ENCODE results near the gene AKR1A1. TPM values are rescaled to one million over a fixed set of nuclear protein-coding genes. Genes with fewer than 3 reads are reported as not detected.

The AKR1A1 gene
- polyA plus RNA-seq, 3 donors, result 219 to 245 (median 219) TPM

DNA sequence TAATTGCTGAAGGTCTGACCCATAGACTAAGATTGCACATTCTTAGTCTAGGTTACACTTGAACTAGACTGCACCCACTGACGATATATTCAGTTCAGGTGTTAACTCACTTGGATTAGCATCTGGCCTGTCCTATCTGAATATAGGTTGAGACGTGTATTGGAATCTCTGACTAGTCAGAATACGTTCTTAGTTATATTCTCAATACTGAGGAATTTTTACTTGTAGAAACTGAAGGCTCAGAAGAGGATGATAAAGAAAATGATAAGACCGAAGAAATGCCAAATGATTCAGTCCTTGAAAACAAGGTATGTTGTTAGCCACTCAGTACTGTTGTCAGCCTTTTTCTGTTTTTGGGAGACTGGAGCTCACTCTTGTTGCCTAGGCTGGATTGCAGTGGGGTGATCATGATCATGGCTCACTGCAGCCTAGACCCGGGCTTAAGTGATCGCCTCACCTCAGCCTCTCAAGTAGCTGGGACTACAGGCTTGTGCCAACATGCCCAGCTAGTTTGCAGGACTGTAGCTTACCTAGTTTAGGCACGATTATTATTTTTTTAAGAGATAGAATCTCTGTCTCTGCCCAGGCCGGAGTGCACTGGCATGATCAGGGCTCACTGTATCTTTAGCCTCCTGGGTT is 62.4 kb downstream of the AKR1A1 start:
- H3K4me2 ChIP-seq (replicated peaks; ENCODE audit: extremely low read depth, low read length, poor library complexity, severe bottlenecking), result no peak overlapping the region
- peaks cover 43 to 66% of the 10 kb centered on the region in 2 donors for H3K36me3 Mint-ChIP-seq

GRCh38 chr1:45615885-45616284 is 65.3 kb downstream of the AKR1A1 start:
- Histone ChIP-seq H3K27ac (ENCODE audit: low read depth in 1 of 2, low read length in 2 of 2) (no peak overlapping the region), H3K4me1 (ENCODE audit: control insufficient read depth in 1 of 2, insufficient read depth in 2 of 2, low read length in 2 of 2) (no peaks in the 10 kb centered on the region), H3K79me2 (ENCODE audit: insufficient read depth, low read length) (peaks cover 4% of the 10 kb centered on the region), H3K4me2 (replicated peaks; ENCODE audit: extremely low read depth, low read length, poor library complexity, severe bottlenecking) (no peak overlapping the region), H3K4me3 (replicated peaks in 1 of 3; ENCODE audit: low read depth in 2 of 3, low read length in 3 of 3) (no peak overlapping the region), H2AFZ (ENCODE audit: insufficient read depth, low read depth, low read length, poor library complexity, severe bottlenecking) (no peak overlapping the region), H3K36me3 (replicated peaks in 1 of 2; ENCODE audit: control insufficient read depth in 1 of 2, insufficient read depth in 2 of 2, low read length in 2 of 2) (peaks cover 69 to 90% of the 10 kb centered on the region in 2 donors), H3K27me3 (ENCODE audit: control insufficient read depth in 2 of 2, insufficient read depth in 2 of 2, low read length in 2 of 2) (no peaks in the 10 kb centered on the region), H3K9me3 (replicated peaks in 1 of 2; ENCODE audit: control insufficient read depth in 1 of 2, insufficient read depth in 1 of 2, low read length in 2 of 2) (no peaks in the 10 kb centered on the region), H4K20me1 (ENCODE audit: insufficient read depth, low read length) (peaks cover 2% of the 10 kb centered on the region), H3K9ac (ENCODE audit: insufficient read depth, low read length, poor library complexity, severe bottlenecking) (no peak overlapping the region)
- H3K9me3 Mint-ChIP-seq, result no peaks in the 10 kb centered on the region
- peak overlapping the region in 2 of 7 donors; percentile 50 to 54 for H3K27ac Mint-ChIP-seq
- WGBS (ENCODE audit: insufficient coverage), result no CpG with 5 or more reads among the region's 1 CpG
- no peak overlapping the region for H3K4me3 Mint-ChIP-seq
- H3K36me3 Mint-ChIP-seq, result peaks cover 58 to 70% of the 10 kb centered on the region in 2 donors
- TF ChIP-seq CTCF (IDR thresholded peaks at IDR 0.05), result no peak
- intact Hi-C loops (cut with micrococcal nuclease), result no loop called here
- H3K27me3 Mint-ChIP-seq (ENCODE audit: low read depth in 3 of 3), result no peaks in the 10 kb centered on the region
- no peak for DNase-seq
- no peaks in the 10 kb centered on the region for H3K4me1 Mint-ChIP-seq

More for the DNA sequence above, 62.4 kb downstream of the AKR1A1 start:
- Histone ChIP-seq H3K4me3 (replicated peaks in 1 of 3; ENCODE audit: low read depth in 2 of 3, low read length in 3 of 3) (no peak overlapping the region), H3K9ac (ENCODE audit: insufficient read depth, low read length, poor library complexity, severe bottlenecking) (no peak overlapping the region), H3K36me3 (replicated peaks in 1 of 2; ENCODE audit: control insufficient read depth in 1 of 2, insufficient read depth in 2 of 2, low read length in 2 of 2) (peaks cover 52 to 75% of the 10 kb centered on the region in 2 donors), H3K79me2 (ENCODE audit: insufficient read depth, low read length) (peaks cover 8% of the 10 kb centered on the region), H4K20me1 (ENCODE audit: insufficient read depth, low read length) (no peaks in the 10 kb centered on the region), H3K27ac (ENCODE audit: low read depth in 1 of 2, low read length in 2 of 2) (peak overlapping the region in 1 of 2 donors; percentile 25), H2AFZ (ENCODE audit: insufficient read depth, low read depth, low read length, poor library complexity, severe bottlenecking) (no peak overlapping the region), H3K27me3 (ENCODE audit: control insufficient read depth in 2 of 2, insufficient read depth in 2 of 2, low read length in 2 of 2) (no peaks in the 10 kb centered on the region), H3K4me1 (ENCODE audit: control insufficient read depth in 1 of 2, insufficient read depth in 2 of 2, low read length in 2 of 2) (peaks cover 14% of the 10 kb centered on the region in 2 donors), H3K9me3 (replicated peaks in 1 of 2; ENCODE audit: control insufficient read depth in 1 of 2, insufficient read depth in 1 of 2, low read length in 2 of 2) (no peaks in the 10 kb centered on the region)
- Mint-ChIP-seq H3K27me3 (ENCODE audit: low read depth in 3 of 3) (no peaks in the 10 kb centered on the region), H3K9me3 (no peaks in the 10 kb centered on the region), H3K4me1 (peaks cover 14% of the 10 kb centered on the region), H3K4me3 (no peak overlapping the region), H3K27ac (peak overlapping the region in 3 of 7 donors; percentile 5 to 69 (median 56))
- WGBS (ENCODE audit: insufficient coverage), result 67% methylated on average over 3 of the region's 8 CpGs
- no peak for TF ChIP-seq CTCF (IDR thresholded peaks at IDR 0.05)
- intact Hi-C loops (cut with micrococcal nuclease), result no loop called here
- no peak for DNase-seq
